Activated T-cell treated with anti-CD3 and anti-CD28 coated beads, Interleukin-2, amount 50 U/mL, for 24 hours (primary cell): ENCODE measurements around the gene KIAA1549.
"Not testable (repeated sequence)": the region's sequence is repeated elsewhere in the genome, so short reads cannot be mapped to it uniquely, and the experiment has no call there.

Experiments used
- DNase-seq: peaks from one replicate; pipeline ENCODE4 v3.0.0-alpha.2; 2020
- H3K27ac Mint-ChIP-seq: 2 replicates; pipeline ENCODE4 v1.8.0; 2020; ENCODE audit warnings: mild to moderate bottlenecking, mixed read lengths
- H3K27me3 Mint-ChIP-seq: 2 replicates; pipeline ENCODE4 v1.8.0; 2020; ENCODE audit warnings: mixed read lengths
- H3K36me3 Mint-ChIP-seq: 2 replicates; pipeline ENCODE4 v1.8.0; 2020; ENCODE audit warnings: low read depth, mixed read lengths
- H3K4me1 Mint-ChIP-seq: 2 replicates; pipeline ENCODE4 v1.8.0; 2020; ENCODE audit warnings: low read depth, mixed read lengths
- H3K4me3 Mint-ChIP-seq: 2 replicates; pipeline ENCODE4 v1.8.0; 2020; ENCODE audit warnings: mild to moderate bottlenecking, moderate library complexity, mixed read lengths
- H3K9me3 Mint-ChIP-seq: 2 replicates; pipeline ENCODE4 v1.8.0; 2020; ENCODE audit warnings: mixed read lengths

KIAA1549 gene

GRCh38 chr7:138835087-138835486, 146.1 kb downstream of the KIAA1549 start:
- no peaks in the 10 kb centered on the region for H3K9me3 Mint-ChIP-seq
- DNase-seq, result no peak
- H3K4me3 Mint-ChIP-seq, result no peak overlapping the region
- peaks cover 6% of the 10 kb centered on the region for H3K4me1 Mint-ChIP-seq
- no peaks in the 10 kb centered on the region for H3K36me3 Mint-ChIP-seq
- H3K27me3 Mint-ChIP-seq, result peaks cover 33% of the 10 kb centered on the region
- no peak overlapping the region for H3K27ac Mint-ChIP-seq

- no peak overlapping the region for H3K27ac Mint-ChIP-seq
- H3K4me3 Mint-ChIP-seq, result no peak overlapping the region
- H3K4me1 Mint-ChIP-seq, result peaks cover 6% of the 10 kb centered on the region
- H3K27me3 Mint-ChIP-seq, result peaks cover 31% of the 10 kb centered on the region
- no peak for DNase-seq
- no peaks in the 10 kb centered on the region for H3K9me3 Mint-ChIP-seq
- no peaks in the 10 kb centered on the region for H3K36me3 Mint-ChIP-seq
These were observed 146.6 kb downstream of the KIAA1549 start for GRCh38 chr7:138834583-138834982.

GRCh38 chr7:138833596-138833995, 147.6 kb downstream of the KIAA1549 start:
- Mint-ChIP-seq H3K4me1 (peaks cover 6% of the 10 kb centered on the region), H3K27me3 (peaks cover 28% of the 10 kb centered on the region), H3K36me3 (no peaks in the 10 kb centered on the region), H3K9me3 (no peaks in the 10 kb centered on the region), H3K4me3 (no peak overlapping the region), H3K27ac (no peak overlapping the region)
- DNase-seq, result no peak

DNA sequence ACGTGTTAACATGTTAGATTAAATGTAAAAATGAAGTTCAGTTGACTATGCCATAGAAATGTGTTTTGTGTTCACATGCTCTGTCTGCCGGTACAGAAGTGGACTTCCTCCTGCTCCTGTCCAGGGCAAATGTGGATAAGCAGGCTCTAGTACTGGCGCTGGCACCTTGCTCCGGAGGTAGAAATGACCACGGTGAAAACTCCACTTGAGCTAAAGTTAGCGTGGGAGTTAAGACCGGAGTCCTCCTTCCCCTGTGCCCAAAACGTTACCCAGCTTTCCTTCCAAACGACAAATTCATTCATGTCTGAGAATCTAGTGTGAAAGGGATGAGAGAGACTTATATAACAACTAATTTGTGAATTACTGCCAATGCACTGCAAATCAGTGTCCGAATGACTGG, 148.2 kb downstream of the KIAA1549 start:
- no peak overlapping the region for H3K4me3 Mint-ChIP-seq
- H3K4me1 Mint-ChIP-seq, result peaks cover 6% of the 10 kb centered on the region
- H3K9me3 Mint-ChIP-seq, result no peaks in the 10 kb centered on the region
- no peak overlapping the region for H3K27ac Mint-ChIP-seq
- H3K36me3 Mint-ChIP-seq, result no peaks in the 10 kb centered on the region
- no peak for DNase-seq
- H3K27me3 Mint-ChIP-seq, result peaks cover 28% of the 10 kb centered on the region

- Mint-ChIP-seq H3K27me3 (peaks cover 14% of the 10 kb centered on the region), H3K4me3 (no peak overlapping the region), H3K27ac (no peak overlapping the region), H3K4me1 (peaks cover 9% of the 10 kb centered on the region), H3K36me3 (no peaks in the 10 kb centered on the region), H3K9me3 (no peaks in the 10 kb centered on the region)
- no peak for DNase-seq
These were observed 151.9 kb downstream of the KIAA1549 start for GRCh38 chr7:138829335-138829734.

DNA sequence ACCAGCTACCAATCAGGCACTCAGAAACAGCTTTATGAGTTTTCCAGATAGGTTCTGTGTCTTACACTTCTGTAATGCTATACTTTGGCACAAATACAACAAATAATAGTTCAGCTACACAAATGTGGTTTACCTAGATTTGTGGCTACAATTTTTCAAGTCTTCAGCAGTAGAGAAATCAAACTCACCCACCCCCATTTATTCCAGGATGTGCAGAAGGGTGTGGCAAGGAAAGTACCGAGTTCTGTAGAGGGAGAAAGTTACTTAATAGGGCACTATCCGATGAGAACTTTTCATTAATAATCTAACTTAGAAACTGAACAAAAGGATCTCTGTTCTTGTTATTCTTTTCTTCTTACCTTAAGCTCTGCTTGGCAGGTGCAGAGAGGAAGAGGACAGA, 152.9 kb downstream of the KIAA1549 start:
- Mint-ChIP-seq H3K9me3 (no peaks in the 10 kb centered on the region), H3K27ac (no peak overlapping the region), H3K27me3 (peaks cover 9% of the 10 kb centered on the region), H3K36me3 (no peaks in the 10 kb centered on the region), H3K4me1 (peaks cover 9% of the 10 kb centered on the region), H3K4me3 (no peak overlapping the region)
- no peak for DNase-seq

DNA sequence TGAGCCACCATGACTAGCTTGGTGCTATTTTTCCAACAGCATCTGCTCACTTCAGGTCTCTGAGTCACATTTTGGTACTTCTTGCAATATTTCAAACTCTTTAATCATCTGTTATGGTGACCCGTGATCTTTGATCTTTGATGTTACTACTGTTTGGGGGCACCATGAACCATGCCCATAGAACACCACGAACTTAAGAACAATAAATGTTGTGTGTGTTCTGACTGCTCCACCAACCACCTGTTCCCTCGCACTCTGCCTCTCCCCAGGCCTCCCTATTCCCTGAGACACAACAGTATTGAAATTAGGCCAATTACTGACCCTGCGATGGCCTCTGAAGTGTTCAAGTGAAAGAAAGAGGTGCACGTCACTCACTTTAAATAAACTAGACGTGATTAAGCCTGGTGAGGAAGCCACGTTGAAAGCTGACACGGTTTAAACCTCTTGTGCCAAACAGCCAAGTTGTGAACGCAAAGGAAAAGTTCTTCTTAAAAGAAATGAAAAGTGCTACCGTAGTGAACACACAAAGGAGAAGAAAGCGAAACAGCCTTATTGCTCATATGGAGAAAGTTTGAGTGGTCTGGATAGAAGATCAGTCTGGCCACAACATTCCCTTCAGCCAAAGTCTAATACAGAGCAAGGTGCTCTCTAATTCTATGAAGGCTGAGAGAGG, 156.0 kb downstream of the KIAA1549 start:
- Mint-ChIP-seq H3K9me3 (no peaks in the 10 kb centered on the region), H3K36me3 (no peaks in the 10 kb centered on the region), H3K27me3 (no peaks in the 10 kb centered on the region), H3K27ac (peak overlapping the region; percentile 53), H3K4me3 (no peak overlapping the region), H3K4me1 (peaks cover 9% of the 10 kb centered on the region)
- DNase-seq, result no peak

GRCh38 chr7:138822867-138823535, 158.2 kb downstream of the KIAA1549 start:
- no peak overlapping the region for H3K27ac Mint-ChIP-seq
- H3K27me3 Mint-ChIP-seq, result no peaks in the 10 kb centered on the region
- H3K4me1 Mint-ChIP-seq, result peaks cover 9% of the 10 kb centered on the region

DNA sequence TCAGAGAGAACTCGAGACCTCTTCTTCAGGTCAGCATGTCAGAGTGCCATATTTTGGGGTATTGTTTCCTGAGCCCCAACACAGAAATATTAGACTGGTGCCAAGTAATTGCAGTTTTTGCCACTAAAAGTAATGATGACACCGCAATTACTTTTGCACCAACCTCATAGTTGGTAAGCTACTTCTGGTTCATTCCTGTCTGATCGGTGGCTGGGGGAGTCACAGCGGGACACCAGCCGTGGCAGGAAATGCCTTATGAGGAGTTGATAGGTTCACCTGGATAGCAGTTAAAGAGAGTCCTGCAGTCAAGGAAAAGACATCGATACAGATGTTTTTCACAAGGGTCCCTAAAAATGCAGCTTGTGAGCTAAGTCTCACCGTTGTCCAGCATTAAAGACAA, 159.3 kb downstream of the KIAA1549 start:
- Mint-ChIP-seq H3K27me3 (no peaks in the 10 kb centered on the region), H3K4me3 (no peak overlapping the region), H3K27ac (no peak overlapping the region), H3K36me3 (no peaks in the 10 kb centered on the region), H3K4me1 (peaks cover 9% of the 10 kb centered on the region), H3K9me3 (no peaks in the 10 kb centered on the region)
- no peak for DNase-seq

More at GRCh38 chr7:138822867-138823535, 158.2 kb downstream of the KIAA1549 start:
- Mint-ChIP-seq H3K36me3 (no peaks in the 10 kb centered on the region), H3K9me3 (no peaks in the 10 kb centered on the region), H3K4me3 (no peak overlapping the region)
- no peak for DNase-seq

DNA sequence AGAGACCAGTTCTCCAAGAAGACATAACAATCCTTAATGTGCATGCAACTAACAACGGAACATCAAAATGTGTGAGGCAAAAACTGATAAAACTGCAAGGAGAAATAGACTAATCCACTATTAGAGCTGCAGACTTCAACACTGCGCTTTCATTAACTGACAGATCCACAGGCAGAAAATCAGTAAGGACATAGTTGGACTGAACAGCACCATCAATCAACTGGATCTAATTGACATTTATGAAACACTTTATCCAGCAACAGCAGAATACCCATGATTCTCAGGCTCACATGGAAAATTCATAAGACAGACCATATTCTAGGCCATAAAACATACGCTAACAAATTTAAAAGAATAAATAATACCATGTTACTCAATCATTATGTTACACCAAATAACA, 161.6 kb downstream of the KIAA1549 start:
- no peaks in the 10 kb centered on the region for H3K27me3 Mint-ChIP-seq
- H3K27ac Mint-ChIP-seq, result no peak overlapping the region
- H3K4me3 Mint-ChIP-seq, result no peak overlapping the region
- peaks cover 7% of the 10 kb centered on the region for H3K4me1 Mint-ChIP-seq
- H3K9me3 Mint-ChIP-seq, result no peaks in the 10 kb centered on the region
- H3K36me3 Mint-ChIP-seq, result no peaks in the 10 kb centered on the region
- no peak for DNase-seq

DNA sequence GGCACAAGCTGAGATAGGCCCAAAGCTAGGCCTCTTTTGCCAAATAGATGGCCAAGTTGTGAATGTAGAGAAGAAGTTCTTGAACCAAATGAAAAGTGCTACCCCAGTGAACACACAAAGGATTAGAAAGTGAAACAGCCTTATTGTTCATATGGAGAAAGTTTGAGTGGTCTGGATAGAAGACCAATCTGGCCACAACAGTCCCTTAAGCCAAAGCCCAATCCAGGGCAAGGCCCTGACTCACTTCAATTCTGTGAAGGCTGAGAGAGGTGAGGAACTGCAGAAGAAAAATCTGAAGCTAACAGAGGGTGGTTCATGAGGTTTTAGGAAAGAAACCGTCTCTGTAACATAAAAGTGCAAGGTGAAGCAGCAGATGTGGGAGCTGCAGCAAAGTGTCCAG, 164.5 kb downstream of the KIAA1549 start:
- Mint-ChIP-seq H3K4me3 (no peak overlapping the region), H3K36me3 (no peaks in the 10 kb centered on the region), H3K9me3 (no peaks in the 10 kb centered on the region), H3K27me3 (no peaks in the 10 kb centered on the region), H3K4me1 (peaks cover 14% of the 10 kb centered on the region), H3K27ac (no peak overlapping the region)
- DNase-seq, result no peak

- Mint-ChIP-seq H3K27me3 (no peaks in the 10 kb centered on the region), H3K9me3 (no peaks in the 10 kb centered on the region), H3K4me3 (no peak overlapping the region), H3K36me3 (no peaks in the 10 kb centered on the region), H3K27ac (no peak overlapping the region), H3K4me1 (peaks cover 14% of the 10 kb centered on the region)
- no peak for DNase-seq
These were observed 166.3 kb downstream of the KIAA1549 start for GRCh38 chr7:138814816-138815332.

GRCh38 chr7:138813945-138814344, 167.2 kb downstream of the KIAA1549 start:
- H3K4me3 Mint-ChIP-seq, result no peak overlapping the region
- DNase-seq, result no peak
- H3K9me3 Mint-ChIP-seq, result no peaks in the 10 kb centered on the region
- H3K27me3 Mint-ChIP-seq, result no peaks in the 10 kb centered on the region
- peaks cover 14% of the 10 kb centered on the region for H3K4me1 Mint-ChIP-seq
- no peaks in the 10 kb centered on the region for H3K36me3 Mint-ChIP-seq
- no peak overlapping the region for H3K27ac Mint-ChIP-seq

GRCh38 chr7:138811327-138811726, 169.9 kb downstream of the KIAA1549 start:
- H3K4me1 Mint-ChIP-seq, result peaks cover 11% of the 10 kb centered on the region
- not testable (repeated sequence) for H3K9me3 Mint-ChIP-seq, H3K36me3 Mint-ChIP-seq, DNase-seq, H3K4me3 Mint-ChIP-seq, H3K27me3 Mint-ChIP-seq, H3K27ac Mint-ChIP-seq

DNA sequence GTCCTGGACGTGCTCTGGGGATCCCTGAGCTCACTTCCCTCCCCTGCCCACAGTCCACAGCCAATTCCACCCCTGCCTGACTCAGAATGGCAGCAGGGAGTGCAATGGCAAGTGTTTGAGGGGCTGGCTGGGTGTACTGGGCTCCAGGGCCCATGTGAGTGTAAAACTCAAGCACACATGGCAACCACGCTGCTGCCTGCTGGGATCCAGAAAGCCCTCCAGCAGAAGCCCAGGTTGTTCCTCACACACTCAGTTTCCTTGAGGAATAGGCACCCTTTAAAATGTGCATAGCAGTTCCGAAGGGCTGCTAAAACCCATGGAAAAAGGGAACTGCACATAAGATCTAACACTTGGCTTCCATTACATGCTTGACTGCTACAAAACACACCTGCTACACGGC, 171.8 kb downstream of the KIAA1549 start:
- peaks cover 8% of the 10 kb centered on the region for H3K4me1 Mint-ChIP-seq
- DNase-seq, result no peak
- H3K4me3 Mint-ChIP-seq, result no peak overlapping the region
- no peaks in the 10 kb centered on the region for H3K9me3 Mint-ChIP-seq
- H3K36me3 Mint-ChIP-seq, result no peaks in the 10 kb centered on the region
- no peak overlapping the region for H3K27ac Mint-ChIP-seq
- H3K27me3 Mint-ChIP-seq, result no peaks in the 10 kb centered on the region
